CD4-positive, alpha-beta T cell (primary cell): ENCODE results near the gene CTNNA1. TPM values are rescaled to one million over a fixed set of nuclear protein-coding genes. Genes with fewer than 3 reads are reported as not detected.

Experiments used
- ATAC-seq: fragments of 200-7000 bp; cut with Tn5 transposase; one replicate; pipeline ENCODE4 v1.10.0; 2022; ENCODE audit warnings: mild to moderate bottlenecking; ENCODE audit not compliant: poor library complexity
- CTCF ChIA-PET: fragments of 350-600 bp; sonication (Branson Sonifier 250); formaldehyde crosslinking; loops from one replicate; lab custom pipeline; 2021; ENCODE audit warnings: antibody characterized with exemption, inconsistent platforms; lab: Charles Lee
- POLR2A ChIA-PET: fragments of 350-600 bp; sonication (Branson Sonifier 250); formaldehyde crosslinking; loops from one replicate; lab custom pipeline; 2021; ENCODE audit warnings: antibody characterized with exemption, inconsistent platforms; lab: Charles Lee
- DNase-seq, 14 experiments: peaks; one replicate each; pipeline ENCODE4 v3.0.0-alpha.2; 2013 to 2020; ENCODE audit warnings: mixed read lengths in 2 of 14
- H3K27ac ChIP-seq, 2 donors: one replicate each; pipeline versions ENCODE4 v1.5.1 to v1.7.0; 2013; ENCODE audit warnings: low read length in 2 of 2, low read depth in 1 of 2, mild to moderate bottlenecking in 1 of 2
- H3K27me3 ChIP-seq, 2 experiments: 1 replicate in 1 of 2; 2 replicates in 1 of 2; pipeline versions ENCODE4 v1.6.1 to v1.7.0; 2013; ENCODE audit warnings: low read length in 2 of 2, control low read depth in 1 of 2, mild to moderate bottlenecking in 1 of 2, moderate library complexity in 1 of 2; ENCODE audit not compliant: insufficient read depth in 2 of 2, control insufficient read depth in 1 of 2
- H3K36me3 ChIP-seq: one replicate; pipeline ENCODE4 v1.6.1; 2013; ENCODE audit warnings: low read length, control low read depth; ENCODE audit not compliant: insufficient read depth
- H3K4me1 ChIP-seq: one replicate; pipeline ENCODE4 v1.6.1; 2013; ENCODE audit warnings: low read length, control low read depth; ENCODE audit not compliant: insufficient read depth
- H3K4me3 ChIP-seq: one replicate; pipeline ENCODE4 v1.5.1; 2013; ENCODE audit warnings: mild to moderate bottlenecking, low read length, moderate library complexity
- H3K9me3 ChIP-seq, 2 experiments: 1 replicate in 1 of 2; 2 replicates in 1 of 2; pipeline versions ENCODE4 v1.6.1 to v1.7.0; 2013; ENCODE audit warnings: low read length in 2 of 2, mild to moderate bottlenecking in 2 of 2, control low read depth in 1 of 2, moderate library complexity in 1 of 2; ENCODE audit not compliant: control insufficient read depth in 1 of 2, insufficient read depth in 1 of 2
- H3K27ac Mint-ChIP-seq: one replicate; pipeline ENCODE4 v1.8.0; 2020; ENCODE audit warnings: mixed read lengths
- H3K27me3 Mint-ChIP-seq: one replicate; pipeline ENCODE4 v1.8.0; 2021; ENCODE audit warnings: mixed read lengths
- H3K36me3 Mint-ChIP-seq: one replicate; pipeline ENCODE4 v1.8.0; 2021; ENCODE audit warnings: low read depth, mixed read lengths
- H3K4me1 Mint-ChIP-seq: one replicate; pipeline ENCODE4 v1.8.0; 2021; ENCODE audit warnings: low read depth, mixed read lengths
- H3K4me3 Mint-ChIP-seq: one replicate; pipeline ENCODE4 v1.8.0; 2020; ENCODE audit warnings: mild to moderate bottlenecking, mixed read lengths
- H3K9me3 Mint-ChIP-seq: one replicate; pipeline ENCODE4 v1.8.0; 2020; ENCODE audit warnings: mixed read lengths
- CTCF ChIP-seq: fragments of 200-600 bp; IDR thresholded peaks from one replicate; pipeline ENCODE4 v1.8.0; 2022; ENCODE audit warnings: antibody characterized with exemption, mild to moderate bottlenecking
- intact Hi-C, 2 experiments: fragments of 100-400 bp; cut with DNase I in 1 of 2; cut with micrococcal nuclease in 1 of 2; formaldehyde crosslinking; loops; one replicate each; pipeline versions ENCODE4 v1.15.1 to v1.9.0; 2023 to 2025; cut with DNase I, micrococcal nuclease
- total RNA-seq, 174 experiments: library from RNA in 2 of 174; stranded (reverse) in 2 of 174; gene quantifications; one replicate each; pipeline ENCODE4 v1.2.3 and lab custom pipeline; 2021 to 2026

Gene CTNNA1
- total RNA-seq, 2 experiments from 2014 or later = 6.0 to 6.7 TPM

- no peak overlapping the region for H3K27ac Mint-ChIP-seq
- intact Hi-C loops = no loop called here
- CTCF ChIA-PET = no interaction called here
Observed at GRCh38 chr5:138926257-138926656, 173.0 kb downstream of the CTNNA1 start.

GRCh38 chr5:138926688-138927448, 173.6 kb downstream of the CTNNA1 start:
- no peak overlapping the region for H3K4me3 ChIP-seq
- no peaks in the 10 kb centered on the region for H3K4me1 Mint-ChIP-seq
- H3K27ac Mint-ChIP-seq = no peak overlapping the region
- H3K9me3 Mint-ChIP-seq = no peaks in the 10 kb centered on the region
- no peaks in the 10 kb centered on the region for H3K9me3 ChIP-seq
- ChIA-PET POLR2A (no interaction called here), CTCF (no interaction called here)
- intact Hi-C loops = no loop called here
- no peak overlapping the region for H3K4me3 Mint-ChIP-seq
- H3K36me3 Mint-ChIP-seq = no peaks in the 10 kb centered on the region
- ATAC-seq (no peak), DNase-seq (no peak)
- H3K27me3 ChIP-seq = no peaks in the 10 kb centered on the region
- no peak overlapping the region for H3K27ac ChIP-seq
- H3K4me1 ChIP-seq = no peaks in the 10 kb centered on the region
- peaks cover 10% of the 10 kb centered on the region for H3K36me3 ChIP-seq
- H3K27me3 Mint-ChIP-seq = no peaks in the 10 kb centered on the region
- TF ChIP-seq CTCF = no peak

More at GRCh38 chr5:138926257-138926656, 173.0 kb downstream of the CTNNA1 start:
- DNase-seq (no peak), ATAC-seq (no peak)
- no peak overlapping the region for H3K4me3 Mint-ChIP-seq
- no peaks in the 10 kb centered on the region for H3K9me3 ChIP-seq
- TF ChIP-seq CTCF = no peak
- H3K27me3 ChIP-seq = no peaks in the 10 kb centered on the region
- H3K4me1 ChIP-seq = no peaks in the 10 kb centered on the region
- H3K4me1 Mint-ChIP-seq = no peaks in the 10 kb centered on the region
- no peak overlapping the region for H3K4me3 ChIP-seq
- POLR2A ChIA-PET = no interaction called here
- H3K27me3 Mint-ChIP-seq = no peaks in the 10 kb centered on the region
- H3K9me3 Mint-ChIP-seq = no peaks in the 10 kb centered on the region
- no peaks in the 10 kb centered on the region for H3K36me3 Mint-ChIP-seq
- peaks cover 4% of the 10 kb centered on the region for H3K36me3 ChIP-seq
- no peak overlapping the region for H3K27ac ChIP-seq

- no peaks in the 10 kb centered on the region for H3K27me3 ChIP-seq
- H3K9me3 Mint-ChIP-seq = no peaks in the 10 kb centered on the region
- DNase-seq = no peak
- TF ChIP-seq CTCF = no peak
- no peak overlapping the region for H3K27ac ChIP-seq
- peaks cover 13% of the 10 kb centered on the region for H3K36me3 ChIP-seq
- no peak for ATAC-seq
- POLR2A ChIA-PET = no interaction called here
- intact Hi-C loops = no loop called here
- H3K27ac Mint-ChIP-seq = no peak overlapping the region
- H3K4me3 ChIP-seq = no peak overlapping the region
- H3K36me3 Mint-ChIP-seq = no peaks in the 10 kb centered on the region
- no peaks in the 10 kb centered on the region for H3K27me3 Mint-ChIP-seq
- CTCF ChIA-PET = no interaction called here
- no peaks in the 10 kb centered on the region for H3K4me1 Mint-ChIP-seq
- no peaks in the 10 kb centered on the region for H3K4me1 ChIP-seq
- H3K9me3 ChIP-seq = no peaks in the 10 kb centered on the region
- no peak overlapping the region for H3K4me3 Mint-ChIP-seq
Observed at GRCh38 chr5:138927544-138927943, 174.3 kb downstream of the CTNNA1 start.
